HFF-Myc (cell line): ENCODE measurements around the gene EPB41L2.
A peak's percentile ranks its signal among the peaks of the same experiment; 100 is the strongest.

Experiments used
- DNase-seq: peaks from one replicate; pipeline ENCODE4 v3.0.0-alpha.2; 2011; ENCODE audit warnings: low read depth; ENCODE audit errors: extremely low read depth
- H3K4me3 ChIP-seq: replicated peaks from 2 replicates; pipeline ENCODE4 v1.5.1; 2011; ENCODE audit warnings: low read depth, mild to moderate bottlenecking, control low read depth, low read length
- CTCF ChIP-seq: IDR thresholded peaks from 2 replicates; pipeline ENCODE4 v1.5.1; 2012; ENCODE audit warnings: mild to moderate bottlenecking, low read depth, low read length, control low read depth; ENCODE audit errors: missing control alignments

Gene EPB41L2

GRCh38 chr6:130932921-130933320 lies 130.1 kb downstream of the EPB41L2 start:
- no peak overlapping the region for H3K4me3 ChIP-seq
- no peak for TF ChIP-seq CTCF
- no peak for DNase-seq

GRCh38 chr6:130932438-130932837 lies 130.6 kb downstream of the EPB41L2 start:
- no peak overlapping the region for H3K4me3 ChIP-seq
- DNase-seq: no peak
- no peak for TF ChIP-seq CTCF

GRCh38 chr6:130931683-130932082 lies 131.4 kb downstream of the EPB41L2 start:
- no peak overlapping the region for H3K4me3 ChIP-seq
- TF ChIP-seq CTCF: no peak
- no peak for DNase-seq

- no peak overlapping the region for H3K4me3 ChIP-seq
- peak; percentile 22 for DNase-seq
- no peak for TF ChIP-seq CTCF
Observed at GRCh38 chr6:130929036-130929678, 133.9 kb downstream of the EPB41L2 start.

- no peak for DNase-seq
- H3K4me3 ChIP-seq: no peak overlapping the region
- TF ChIP-seq CTCF: no peak
Observed at GRCh38 chr6:130928158-130928912, 134.7 kb downstream of the EPB41L2 start.

GRCh38 chr6:130927305-130927704 lies 135.7 kb downstream of the EPB41L2 start:
- no peak overlapping the region for H3K4me3 ChIP-seq
- no peak for DNase-seq
- no peak for TF ChIP-seq CTCF
